ENCODE data around the gene ASAP2.

- TF ChIP-seq ZNF232 (CRISPR knock-in tag; IDR thresholded peaks at IDR 0.05), result no peak
- TF ChIP-seq ZNF263 (CRISPR knock-in tag; IDR thresholded peaks at IDR 0.05; ENCODE audit: low read depth), result no peak
- TF ChIP-seq CTCF (IDR thresholded peaks at IDR 0.05), result no peak
- TF ChIP-seq IRF1 (CRISPR knock-in tag; IDR thresholded peaks at IDR 0.05), result no peak
- TF ChIP-seq FOXP4 (CRISPR knock-in tag; IDR thresholded peaks at IDR 0.05), result no peak
- TF ChIP-seq RELA (CRISPR knock-in tag; IDR thresholded peaks at IDR 0.05; ENCODE audit: borderline replicate concordance), result no peak
Measured at GRCh38 chr2:9360110-9360509, 153.5 kb downstream of the ASAP2 start.

All from WTC11 (cell line).